NT2/D1 (cell line): ENCODE results near the gene WTAP.
"Not testable (repeated sequence)": the region's sequence is repeated elsewhere in the genome, so short reads cannot be mapped to it uniquely, and the experiment has no call there.

Experiments used
- YY1 ChIP-seq: IDR thresholded peaks from 2 replicates; pipeline ENCODE4 v1.6.1; 2011; ENCODE audit not compliant: insufficient read length, insufficient read depth
- ZNF274 ChIP-seq: IDR thresholded peaks from 2 replicates; pipeline ENCODE4 v1.6.1; 2011; ENCODE audit warnings: mild to moderate bottlenecking, low read depth, low read length

- not testable (repeated sequence) for TF ChIP-seq YY1, ZNF274
Observed at GRCh38 chr6:159748127-159748526, 20.8 kb downstream of the WTAP start.
